H9 (cell line): ENCODE measurements around the gene HSPB3. TPM values are rescaled to one million over a fixed set of nuclear protein-coding genes. Genes with fewer than 3 reads are reported as not detected.

Experiments used
- DNase-seq: peaks from one replicate; pipeline ENCODE4 v3.0.0-alpha.2; 2017
- H2AFZ ChIP-seq: one replicate; pipeline ENCODE4 v1.6.1; 2013; ENCODE audit warnings: mild to moderate bottlenecking, low read length, control low read depth, moderate library complexity
- H2AK5ac ChIP-seq: 2 replicates; pipeline ENCODE4 v1.6.1; 2013; ENCODE audit warnings: low read length, control low read depth, mixed read lengths; ENCODE audit not compliant: insufficient read length
- H2BK120ac ChIP-seq: one replicate; pipeline ENCODE4 v1.6.1; 2013; ENCODE audit warnings: low read depth, mild to moderate bottlenecking, low read length, control low read depth, inconsistent platforms; ENCODE audit not compliant: poor library complexity, severe bottlenecking
- H2BK12ac ChIP-seq: 2 replicates; pipeline ENCODE4 v1.6.1; 2013; ENCODE audit warnings: low read length, control low read depth, mixed read lengths, low read depth; ENCODE audit not compliant: insufficient read length
- H2BK15ac ChIP-seq: 2 replicates; pipeline ENCODE4 v1.6.1; 2013; ENCODE audit warnings: low read depth, low read length, control low read depth
- H2BK20ac ChIP-seq: one replicate; pipeline ENCODE4 v1.6.1; 2013; ENCODE audit warnings: low read depth, mild to moderate bottlenecking, low read length, control low read depth, inconsistent platforms; ENCODE audit not compliant: poor library complexity, severe bottlenecking
- H2BK5ac ChIP-seq: 2 replicates; pipeline ENCODE4 v1.6.1; 2013; ENCODE audit warnings: low read length, control low read depth, mixed read lengths; ENCODE audit not compliant: insufficient read length
- H3K14ac ChIP-seq: 2 replicates; pipeline ENCODE4 v1.6.1; 2013; ENCODE audit warnings: low read length, control low read depth; ENCODE audit not compliant: insufficient read depth
- H3K18ac ChIP-seq: 2 replicates; pipeline ENCODE4 v1.6.1; 2013; ENCODE audit warnings: low read depth, mild to moderate bottlenecking, mixed read lengths, low read length, control low read depth; ENCODE audit not compliant: insufficient read length
- H3K23ac ChIP-seq: 2 replicates; pipeline ENCODE4 v1.6.1; 2013; ENCODE audit warnings: low read length, control low read depth, mixed read lengths, low read depth; ENCODE audit not compliant: insufficient read length
- H3K23me2 ChIP-seq: 2 replicates; pipeline ENCODE4 v1.6.1; 2013; ENCODE audit warnings: low read depth, mild to moderate bottlenecking, mixed read lengths, low read length, control low read depth; ENCODE audit not compliant: insufficient read length, poor library complexity, severe bottlenecking
- H3K27ac ChIP-seq: 2 replicates; pipeline ENCODE4 v1.5.1; 2013; ENCODE audit warnings: low read length, control low read depth, mixed read lengths, low read depth; ENCODE audit not compliant: insufficient read length
- H3K27me3 ChIP-seq: 2 replicates; pipeline ENCODE4 v1.6.1; 2013; ENCODE audit warnings: low read length, control low read depth, inconsistent platforms; ENCODE audit not compliant: insufficient read depth
- H3K4ac ChIP-seq: 2 replicates; pipeline ENCODE4 v1.6.1; 2013; ENCODE audit warnings: low read depth, mild to moderate bottlenecking, control low read depth, inconsistent platforms, low read length, moderate library complexity
- H3K4me1 ChIP-seq: 2 replicates; pipeline ENCODE4 v1.6.1; 2013; ENCODE audit warnings: low read length, control low read depth, inconsistent platforms; ENCODE audit not compliant: insufficient read depth
- H3K4me2 ChIP-seq: 2 replicates; pipeline ENCODE4 v1.6.1; 2013; ENCODE audit warnings: low read length, control low read depth, mixed read lengths; ENCODE audit not compliant: insufficient read length, insufficient read depth
- H3K56ac ChIP-seq: 2 replicates; pipeline ENCODE4 v1.6.1; 2013; ENCODE audit warnings: low read depth, mild to moderate bottlenecking, mixed read lengths, low read length, control low read depth; ENCODE audit not compliant: insufficient read length
- H3K79me1 ChIP-seq: 2 replicates; pipeline ENCODE4 v1.6.1; 2013; ENCODE audit warnings: low read depth, mild to moderate bottlenecking, moderate library complexity, low read length, control low read depth, inconsistent platforms; ENCODE audit not compliant: insufficient read depth, poor library complexity, severe bottlenecking
- H3K79me2 ChIP-seq: 2 replicates; pipeline ENCODE4 v1.6.1; 2013; ENCODE audit warnings: low read length, control low read depth, inconsistent platforms; ENCODE audit not compliant: insufficient read depth
- H3K9ac ChIP-seq: 2 replicates; pipeline ENCODE4 v1.6.1; 2013; ENCODE audit warnings: low read length, control low read depth, mixed read lengths; ENCODE audit not compliant: insufficient read length; ENCODE audit errors: extremely low read depth
- H3K9me3 ChIP-seq: one replicate; pipeline ENCODE4 v1.6.1; 2013; ENCODE audit warnings: low read depth, low read length, inconsistent platforms; ENCODE audit not compliant: control insufficient read depth
- H3T11ph ChIP-seq: one replicate; pipeline ENCODE4 v1.6.1; 2013; ENCODE audit warnings: mild to moderate bottlenecking, low read length, control low read depth, inconsistent platforms
- H4K20me1 ChIP-seq: one replicate; pipeline ENCODE4 v1.6.1; 2013; ENCODE audit not compliant: control insufficient read depth, insufficient read length, insufficient read depth
- H4K5ac ChIP-seq: 2 replicates; pipeline ENCODE4 v1.6.1; 2013; ENCODE audit warnings: low read depth, mild to moderate bottlenecking, mixed read lengths, low read length, control low read depth; ENCODE audit not compliant: insufficient read length
- H4K8ac ChIP-seq: replicated peaks from 2 replicates; pipeline ENCODE4 v1.6.1; 2013; ENCODE audit warnings: low read length, control low read depth, mixed read lengths, low read depth; ENCODE audit not compliant: insufficient read length
- H4K91ac ChIP-seq: 2 replicates; pipeline ENCODE4 v1.6.1; 2013; ENCODE audit warnings: low read depth, mild to moderate bottlenecking, moderate library complexity, mixed read lengths, low read length, control low read depth; ENCODE audit not compliant: insufficient read length
- H3K27ac Mint-ChIP-seq, 3 experiments: 2 replicates in 2 of 3; 3 replicates in 1 of 3; pipeline ENCODE4 v1.8.0; 2020 to 2021; ENCODE audit warnings: mixed read lengths in 3 of 3, mild to moderate bottlenecking in 1 of 3, moderate library complexity in 1 of 3
- H3K27me3 Mint-ChIP-seq: 2 replicates; pipeline ENCODE4 v1.8.0; 2021; ENCODE audit warnings: low read depth, mild to moderate bottlenecking, moderate library complexity, mixed read lengths
- H3K36me3 Mint-ChIP-seq, 3 experiments: 2 replicates in 2 of 3; 3 replicates in 1 of 3; pipeline ENCODE4 v1.8.0; 2020 to 2021; ENCODE audit warnings: low read depth in 3 of 3, mixed read lengths in 3 of 3; ENCODE audit not compliant: insufficient read depth in 1 of 3
- H3K4me1 Mint-ChIP-seq, 2 experiments: 2 replicates each; pipeline ENCODE4 v1.8.0; 2020; ENCODE audit warnings: mixed read lengths in 2 of 2
- H3K4me3 Mint-ChIP-seq, 2 experiments: 2 replicates in 1 of 2; 3 replicates in 1 of 2; pipeline ENCODE4 v1.8.0; 2020 to 2021; ENCODE audit warnings: mild to moderate bottlenecking in 2 of 2, mixed read lengths in 2 of 2, moderate library complexity in 1 of 2
- H3K9me3 Mint-ChIP-seq, 2 experiments: 2 replicates in 1 of 2; 3 replicates in 1 of 2; pipeline ENCODE4 v1.8.0; 2020; ENCODE audit warnings: mild to moderate bottlenecking in 2 of 2, mixed read lengths in 2 of 2, moderate library complexity in 1 of 2
- CTCF ChIP-seq: fragments of 200-600 bp; sonication (generic); conservative IDR thresholded peaks from 3 replicates; pipeline ENCODE4 v1.8.0; 2021; ENCODE audit warnings: antibody characterized with exemption, mild to moderate bottlenecking
- WGBS: extraction: QIAGEN DNeasy Blood & Tissue Kit; methylation state at CpG from one replicate; pipeline ENCODE4 v1.1.7; 2013; ENCODE audit warnings: missing lambda C conversion rate, low lambda C conversion rate, mixed read lengths; ENCODE audit not compliant: insufficient read length; ENCODE audit errors: extremely low coverage; 5-methylcytosine and 5-hydroxymethylcytosine counted together
- total RNA-seq: library from RNA; stranded (reverse); gene quantifications from 2 replicates; pipeline ENCODE4 v1.2.1, GENCODE V29; 2021

HSPB3 gene
- total RNA-seq, 1 experiment from 2014 or later = not detected

GRCh38 chr5:54442271-54442670, 13.2 kb upstream of the HSPB3 start:
- peaks cover 1% of the 10 kb centered on the region; the same call in 1 of the 2 replicates for H3K27me3 Mint-ChIP-seq
- H3K79me2 ChIP-seq = no peaks in the 10 kb centered on the region
- H3K9me3 ChIP-seq = no peaks in the 10 kb centered on the region
- no peak for DNase-seq
- no peak overlapping the region for H3K14ac ChIP-seq
- no peak for TF ChIP-seq CTCF
- no peak overlapping the region for H3K23ac ChIP-seq
- H3K27ac ChIP-seq = no peak overlapping the region
- no CpG with 5 or more reads among the region's 1 CpG for WGBS
- no peak overlapping the region for H2AFZ ChIP-seq
- H3K4me3 Mint-ChIP-seq = no peak overlapping the region
- H3K27me3 ChIP-seq = no peaks in the 10 kb centered on the region
- H3K4ac ChIP-seq = no peak overlapping the region
- no peak overlapping the region for H2AK5ac ChIP-seq
- peaks cover 0 to 8% (median 3%) of the 10 kb centered on the region in 3 experiments; a peak in 4 of 7 replicates for H3K36me3 Mint-ChIP-seq
- no peak overlapping the region for H2BK5ac ChIP-seq
- H3K4me1 Mint-ChIP-seq = peaks cover 6 to 7% of the 10 kb centered on the region in 2 experiments; a peak in 3 of 4 replicates
- H3K56ac ChIP-seq = no peak overlapping the region
- H3K4me1 ChIP-seq = no peaks in the 10 kb centered on the region
- H2BK12ac ChIP-seq = no peak overlapping the region
- H3T11ph ChIP-seq = no peak overlapping the region
- H4K5ac ChIP-seq = no peak overlapping the region
- H3K27ac Mint-ChIP-seq = no peak overlapping the region
- no peak overlapping the region for H2BK120ac ChIP-seq
- H3K9ac ChIP-seq = no peak overlapping the region
- H3K23me2 ChIP-seq = no peaks in the 10 kb centered on the region
- no peaks in the 10 kb centered on the region for H4K20me1 ChIP-seq
- no peak overlapping the region for H4K91ac ChIP-seq
- H4K8ac ChIP-seq = no peak overlapping the region
- no peaks in the 10 kb centered on the region for H3K79me1 ChIP-seq
- H3K4me2 ChIP-seq = no peak overlapping the region
- H2BK15ac ChIP-seq = no peak overlapping the region
- H3K18ac ChIP-seq = no peak overlapping the region
- peaks cover 7 to 8% of the 10 kb centered on the region in 2 experiments for H3K9me3 Mint-ChIP-seq
- H2BK20ac ChIP-seq = no peak overlapping the region
